GM19193 (cell line): ENCODE results near the gene ADAM22.

Experiments
- POLR2A ChIP-seq: IDR thresholded peaks from 4 replicates; pipeline ENCODE4 v1.6.1; 2011; ENCODE audit not compliant: insufficient read depth, insufficient read length; ENCODE audit errors: extremely low read depth

The ADAM22 gene

GRCh38 chr7:88111140-88111743 is 177.2 kb downstream of the ADAM22 start:
- TF ChIP-seq POLR2A, result no peak

DNA sequence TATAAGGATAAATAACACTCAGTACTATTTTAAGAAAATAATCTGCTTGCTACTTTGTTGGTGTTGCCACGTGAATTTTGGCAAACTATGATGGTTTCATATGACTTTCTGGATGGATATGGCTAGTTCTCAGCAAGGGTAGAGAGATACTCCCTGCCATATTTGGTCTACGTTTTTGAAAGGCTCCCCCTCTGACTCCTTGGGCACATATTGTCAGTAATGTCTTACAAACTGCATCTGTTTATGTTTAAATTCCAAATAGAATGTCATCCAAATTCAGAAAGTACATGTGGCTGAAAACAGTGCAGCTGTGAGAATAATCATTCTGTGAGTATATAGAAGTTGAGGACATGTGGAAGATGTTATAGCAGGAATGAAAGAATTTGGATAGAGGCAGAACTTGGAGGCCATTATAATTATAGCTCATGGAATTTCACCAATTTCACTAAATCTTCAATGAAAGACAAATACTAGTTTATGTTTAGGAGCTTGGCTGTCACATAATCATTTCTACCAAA is 178.0 kb downstream of the ADAM22 start:
- TF ChIP-seq POLR2A, result no peak

DNA sequence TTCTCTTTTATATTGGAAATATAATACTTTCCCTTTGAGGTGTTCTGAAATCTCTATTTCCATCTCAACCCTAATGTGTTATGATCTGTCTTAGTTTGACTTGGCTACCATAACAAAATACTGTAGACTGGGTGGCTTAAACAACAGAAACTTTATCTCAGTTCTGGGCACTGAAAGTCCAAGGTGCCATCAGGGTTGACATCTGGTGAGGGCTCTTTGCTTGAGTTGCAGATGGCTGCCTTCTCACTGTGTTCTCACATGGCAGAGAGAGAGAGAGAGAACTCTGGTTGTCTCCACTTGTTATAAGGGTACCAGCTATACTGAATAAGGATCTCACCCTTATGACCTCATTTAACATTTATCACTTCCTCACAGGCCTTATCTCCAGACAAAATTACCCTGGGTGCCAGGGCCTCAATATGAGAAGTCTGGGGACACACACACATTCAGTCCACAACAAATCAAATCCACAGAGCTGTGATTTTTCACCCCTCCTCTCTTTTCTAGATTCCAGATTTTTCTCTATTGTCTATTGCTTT is 181.3 kb downstream of the ADAM22 start:
- no peak for TF ChIP-seq POLR2A

GRCh38 chr7:88115816-88116215 is 181.8 kb downstream of the ADAM22 start:
- no peak for TF ChIP-seq POLR2A

GRCh38 chr7:88116235-88116795 is 182.3 kb downstream of the ADAM22 start:
- TF ChIP-seq POLR2A, result no peak

- no peak for TF ChIP-seq POLR2A
Measured at GRCh38 chr7:88117325-88117724, 183.3 kb downstream of the ADAM22 start.

DNA sequence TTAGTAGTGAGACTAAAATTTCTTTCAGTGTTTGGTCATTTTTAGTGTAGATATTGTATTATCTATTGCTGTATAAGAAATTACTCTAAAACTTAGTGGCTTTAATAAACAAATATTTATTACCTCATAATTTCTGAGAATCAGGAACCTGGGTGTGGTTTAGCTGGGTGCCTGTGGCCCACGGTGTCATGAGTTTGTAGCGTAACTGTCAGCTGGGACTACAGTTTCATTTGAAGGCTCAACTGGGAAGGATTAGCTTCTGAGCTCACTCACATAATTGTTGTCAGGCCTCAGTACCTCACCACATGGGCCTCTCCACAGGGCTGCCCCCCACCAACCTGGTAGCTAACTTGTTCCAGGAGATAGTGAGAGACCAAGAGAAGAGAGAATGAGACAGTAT is 187.3 kb downstream of the ADAM22 start:
- no peak for TF ChIP-seq POLR2A

- TF ChIP-seq POLR2A, result no peak
Measured at GRCh38 chr7:88127637-88128290, 193.7 kb downstream of the ADAM22 start.

- no peak for TF ChIP-seq POLR2A
Measured at GRCh38 chr7:88132725-88133124, 198.7 kb downstream of the ADAM22 start.

- no peak for TF ChIP-seq POLR2A
Measured at GRCh38 chr7:88140947-88141346, 206.9 kb downstream of the ADAM22 start.

DNA sequence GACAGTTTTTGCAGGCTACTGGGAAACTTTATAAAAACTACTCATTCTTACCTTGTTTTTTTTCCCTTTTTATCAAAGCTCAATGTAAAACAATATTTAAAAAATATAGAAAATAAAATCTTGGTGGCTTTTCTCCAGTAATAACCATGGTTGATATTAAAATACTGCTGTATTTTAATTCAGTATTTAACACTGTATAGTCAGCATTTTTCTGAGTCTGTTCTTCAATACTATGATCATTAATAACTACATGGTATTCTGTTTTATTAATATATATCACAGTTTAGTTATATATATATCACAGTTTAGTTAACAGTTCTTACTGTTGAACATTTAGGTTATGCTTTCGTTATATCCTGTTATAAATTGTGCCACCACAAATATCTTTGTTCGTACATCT is 207.4 kb downstream of the ADAM22 start:
- no peak for TF ChIP-seq POLR2A

- no peak for TF ChIP-seq POLR2A
Measured at GRCh38 chr7:88141953-88142352, 207.9 kb downstream of the ADAM22 start.

- no peak for TF ChIP-seq POLR2A
Measured at GRCh38 chr7:88146616-88147015, 212.6 kb downstream of the ADAM22 start.

- no peak for TF ChIP-seq POLR2A
Measured at GRCh38 chr7:88147341-88147740, 213.3 kb downstream of the ADAM22 start.

GRCh38 chr7:88147949-88148348 is 213.9 kb downstream of the ADAM22 start:
- no peak for TF ChIP-seq POLR2A

- no peak for TF ChIP-seq POLR2A
Measured at GRCh38 chr7:88150033-88150432, 216.0 kb downstream of the ADAM22 start.
